ENCODE data around the gene ACTA1. TPM values are rescaled to one million over a fixed set of nuclear protein-coding genes. Genes with fewer than 3 reads are reported as not detected.

ACTA1 gene
- total RNA-seq, 2 experiments from 2014 or later, result not detected

DNA sequence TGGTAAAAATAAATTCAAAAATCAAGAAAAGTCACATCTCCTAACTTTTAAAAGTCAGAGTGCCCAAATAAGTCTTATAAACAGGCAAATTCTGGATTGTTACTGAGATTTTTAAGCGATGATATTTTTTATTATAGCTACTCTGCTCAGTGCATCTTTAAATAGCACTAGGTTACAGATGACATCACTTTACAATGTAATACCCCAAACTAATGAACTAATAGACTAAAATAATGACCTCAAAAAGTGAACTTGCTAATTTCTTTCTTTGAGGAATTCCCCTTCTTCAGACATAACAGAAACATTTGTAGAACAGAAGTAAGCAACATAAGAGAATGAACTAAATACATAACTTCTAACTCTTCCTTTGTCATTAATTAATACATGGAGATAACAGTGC is 33.0 kb upstream of the ACTA1 start:
- no peak overlapping the region for H3K27ac Mint-ChIP-seq
- ATAC-seq, result no peak

GRCh38 chr1:229464672-229465071 is 30.8 kb upstream of the ACTA1 start:
- no peak overlapping the region for H3K27ac Mint-ChIP-seq
- ChIA-PET CTCF (interaction anchor here (1.0 to 1.8 kb wide), 2 partner anchors 12 to 17 kb away, joined by 3 to 5 read pairs; no protein-coding TSS in a partner anchor), POLR2A (no interaction called here)
- H3K4me3 Mint-ChIP-seq, result no peak overlapping the region
- no peaks in the 10 kb centered on the region for H3K9me3 Mint-ChIP-seq
- H3K27me3 Mint-ChIP-seq, result no peaks in the 10 kb centered on the region
- TF ChIP-seq CTCF (IDR thresholded peaks at IDR 0.05), result no peak
- no peak for DNase-seq
- peaks cover 52% of the 10 kb centered on the region for H3K36me3 Mint-ChIP-seq (ENCODE audit: low read depth)
- intact Hi-C loops (cut with micrococcal nuclease), result no loop called here
- ATAC-seq, result no peak
- H3K4me1 Mint-ChIP-seq (ENCODE audit: low read depth), result no peaks in the 10 kb centered on the region

More for the DNA sequence above, 33.0 kb upstream of the ACTA1 start:
- intact Hi-C loops (cut with micrococcal nuclease), result no loop called here
- no peak for DNase-seq
- ChIA-PET CTCF (interaction anchor here (1.1 to 1.9 kb wide), 3 partner anchors 9 to 209 kb away, joined by 3 to 7 read pairs (median 4); no protein-coding TSS in a partner anchor), POLR2A (no interaction called here)
- H3K27me3 Mint-ChIP-seq, result no peaks in the 10 kb centered on the region
- no peak for TF ChIP-seq CTCF (IDR thresholded peaks at IDR 0.05)
- no peak overlapping the region for H3K4me3 Mint-ChIP-seq
- no peaks in the 10 kb centered on the region for H3K9me3 Mint-ChIP-seq
- no peaks in the 10 kb centered on the region for H3K4me1 Mint-ChIP-seq (ENCODE audit: low read depth)
- peaks cover 48% of the 10 kb centered on the region for H3K36me3 Mint-ChIP-seq (ENCODE audit: low read depth)

DNA sequence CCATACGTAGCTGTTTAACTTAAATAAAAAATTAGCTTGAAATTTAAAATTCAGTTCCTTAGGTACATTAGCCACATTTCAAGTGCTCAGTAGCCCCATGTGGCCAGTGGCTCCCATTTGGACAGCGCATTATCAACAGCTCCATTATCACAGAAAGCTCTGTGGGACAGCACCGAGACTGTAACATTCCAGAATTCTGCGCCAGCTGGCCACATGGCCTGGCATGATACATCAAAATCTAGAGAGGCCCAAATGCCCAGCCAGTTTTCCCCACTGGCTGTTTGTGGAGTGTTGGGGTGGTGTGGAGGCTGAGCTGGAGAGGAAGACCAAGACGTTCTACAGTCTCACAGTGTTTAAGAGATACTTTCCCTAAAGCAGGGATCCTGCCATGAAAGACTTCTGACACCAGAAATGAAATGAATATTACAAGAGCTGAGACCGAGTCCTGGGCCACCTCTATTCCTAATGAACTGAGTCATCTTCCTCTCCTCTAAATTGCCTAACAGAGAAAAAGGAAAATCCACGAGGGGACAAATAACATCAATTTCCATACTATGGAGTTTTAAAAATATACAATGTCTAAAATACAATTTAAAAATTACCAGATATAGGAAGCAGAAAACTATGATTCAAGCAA is 27.3 kb upstream of the ACTA1 start:
- ChIA-PET CTCF (interaction anchor here (0.6 to 1.4 kb wide), 2 partner anchors 21 to 25 kb away, joined by 3 to 4 read pairs; no protein-coding TSS in a partner anchor), POLR2A (interaction anchor here (1.1 kb wide), 1 partner anchor 9 kb away, joined by 3 read pairs; no protein-coding TSS in a partner anchor)
- H3K9me3 Mint-ChIP-seq, result no peaks in the 10 kb centered on the region
- TF ChIP-seq CTCF (IDR thresholded peaks at IDR 0.05), result no peak
- ATAC-seq (no peak), DNase-seq (no peak)
- intact Hi-C loops (cut with micrococcal nuclease), result no loop called here
- H3K36me3 Mint-ChIP-seq (ENCODE audit: low read depth), result peaks cover 57% of the 10 kb centered on the region
- H3K27me3 Mint-ChIP-seq, result no peaks in the 10 kb centered on the region
- H3K4me3 Mint-ChIP-seq, result no peak overlapping the region
- no peak overlapping the region for H3K27ac Mint-ChIP-seq
- peaks cover 3% of the 10 kb centered on the region for H3K4me1 Mint-ChIP-seq (ENCODE audit: low read depth)

DNA sequence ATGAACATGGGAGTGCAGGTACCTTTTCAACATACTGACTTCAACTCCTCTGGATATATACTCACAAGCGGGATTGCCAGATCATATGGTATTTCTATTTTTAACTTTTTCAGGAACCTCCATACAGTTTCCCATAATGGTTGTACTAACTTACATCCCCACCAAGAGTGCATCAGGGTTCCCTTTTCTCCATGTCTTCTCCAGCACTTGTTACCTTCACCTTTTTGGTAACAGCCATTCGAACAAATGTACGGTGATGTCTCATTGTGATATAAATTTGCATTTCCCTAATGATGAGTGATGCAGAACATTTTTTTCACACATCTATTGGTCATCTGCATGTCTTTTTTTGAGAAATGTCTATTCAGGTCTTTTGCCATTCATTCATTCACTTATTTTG is 25.9 kb upstream of the ACTA1 start:
- Mint-ChIP-seq H3K4me3 (no peak overlapping the region), H3K36me3 (ENCODE audit: low read depth) (peaks cover 52% of the 10 kb centered on the region), H3K27me3 (no peaks in the 10 kb centered on the region), H3K27ac (no peak overlapping the region), H3K9me3 (no peaks in the 10 kb centered on the region), H3K4me1 (ENCODE audit: low read depth) (peaks cover 3% of the 10 kb centered on the region)
- DNase-seq (no peak), ATAC-seq (no peak)
- ChIA-PET POLR2A (no interaction called here), CTCF (no interaction called here)
- no peak for TF ChIP-seq CTCF (IDR thresholded peaks at IDR 0.05)
- intact Hi-C loops (cut with micrococcal nuclease), result no loop called here

DNA sequence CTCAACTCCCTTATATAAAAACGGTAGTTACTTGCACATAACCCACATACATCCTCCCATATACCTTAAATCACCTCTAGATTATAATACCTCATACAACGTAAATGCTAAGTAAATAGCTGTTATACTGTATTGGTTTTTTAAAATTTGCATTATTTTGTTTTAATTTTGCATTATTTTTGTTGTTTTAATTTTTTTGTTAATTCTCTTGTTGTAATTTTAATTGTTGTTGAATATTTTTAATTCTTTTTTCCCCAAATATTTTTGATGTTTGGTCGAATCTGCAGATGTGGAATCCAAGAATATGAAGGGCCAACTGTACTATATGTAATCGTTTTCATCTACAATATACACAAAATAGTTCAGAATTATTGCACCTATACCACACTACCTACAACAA is 23.5 kb upstream of the ACTA1 start:
- DNase-seq (no peak), ATAC-seq (no peak)
- TF ChIP-seq CTCF (IDR thresholded peaks at IDR 0.05), result no peak
- POLR2A ChIA-PET, result interaction anchor here (0.5 to 0.8 kb wide), 2 partner anchors 23 to 102 kb away, joined by 3 read pairs; no protein-coding TSS in a partner anchor
- H3K27ac Mint-ChIP-seq, result no peak overlapping the region
- H3K4me3 Mint-ChIP-seq, result no peak overlapping the region
- intact Hi-C loops (cut with micrococcal nuclease), result no loop called here
- CTCF ChIA-PET, result interaction anchor here (1.1 kb wide), 1 partner anchor 165 kb away, joined by 3 read pairs; no protein-coding TSS in a partner anchor
- H3K9me3 Mint-ChIP-seq, result no peaks in the 10 kb centered on the region
- H3K27me3 Mint-ChIP-seq, result no peaks in the 10 kb centered on the region
- peaks cover 3% of the 10 kb centered on the region for H3K4me1 Mint-ChIP-seq (ENCODE audit: low read depth)
- peaks cover 35% of the 10 kb centered on the region for H3K36me3 Mint-ChIP-seq (ENCODE audit: low read depth)
